ENCODE results near the gene KSR2. TPM values are rescaled to one million over a fixed set of nuclear protein-coding genes. Genes with fewer than 3 reads are reported as not detected.

The KSR2 gene
- total and polyA plus RNA-seq, 2 of the 13 experiments (the other 11 are each of a cell fraction or from before 2014, with no cell fraction given): 0.02 TPM; not detected in 1

- ChIA-PET POLR2A (no interaction called here), CTCF (ENCODE audit: low intra/inter-chr PET ratio, low total read pairs) (no interaction called here)
- Histone ChIP-seq H3K9ac (ENCODE audit: insufficient read depth, low read depth, low read length) (no peak overlapping the region), H3K79me2 (ENCODE audit: insufficient read depth, low read length) (no peaks in the 10 kb centered on the region), H3K4me2 (ENCODE audit: low read depth, low read length) (no peak overlapping the region), H3K27ac (ENCODE audit: extremely low read length, insufficient read depth, low read length) (no peak overlapping the region), H4K20me1 (ENCODE audit: insufficient read depth, low read length) (no peaks in the 10 kb centered on the region), H3K9me3 (ENCODE audit: low read length) (peaks cover 5% of the 10 kb centered on the region; the same call in 1 of the 2 replicates), H3K27me3 (ENCODE audit: control insufficient read depth in 1 of 2, insufficient read depth in 2 of 2, low read length in 2 of 2) (peaks cover 1 to 3% of the 10 kb centered on the region in 2 experiments; a peak in 3 of 5 replicates), H2AFZ (ENCODE audit: low read length) (no peak overlapping the region), H3K36me3 (replicated peaks in 1 of 2; ENCODE audit: control insufficient read depth in 1 of 2, insufficient read depth in 2 of 2, low read length in 2 of 2) (no peaks in the 10 kb centered on the region), H3K4me1 (ENCODE audit: insufficient read depth, low read length) (no peaks in the 10 kb centered on the region), H3K4me3 (replicated peaks in 1 of 3; ENCODE audit: insufficient read depth in 1 of 3, low read depth in 2 of 3, low read length in 3 of 3) (no peak overlapping the region)
- TF ChIP-seq, protein P1, sequence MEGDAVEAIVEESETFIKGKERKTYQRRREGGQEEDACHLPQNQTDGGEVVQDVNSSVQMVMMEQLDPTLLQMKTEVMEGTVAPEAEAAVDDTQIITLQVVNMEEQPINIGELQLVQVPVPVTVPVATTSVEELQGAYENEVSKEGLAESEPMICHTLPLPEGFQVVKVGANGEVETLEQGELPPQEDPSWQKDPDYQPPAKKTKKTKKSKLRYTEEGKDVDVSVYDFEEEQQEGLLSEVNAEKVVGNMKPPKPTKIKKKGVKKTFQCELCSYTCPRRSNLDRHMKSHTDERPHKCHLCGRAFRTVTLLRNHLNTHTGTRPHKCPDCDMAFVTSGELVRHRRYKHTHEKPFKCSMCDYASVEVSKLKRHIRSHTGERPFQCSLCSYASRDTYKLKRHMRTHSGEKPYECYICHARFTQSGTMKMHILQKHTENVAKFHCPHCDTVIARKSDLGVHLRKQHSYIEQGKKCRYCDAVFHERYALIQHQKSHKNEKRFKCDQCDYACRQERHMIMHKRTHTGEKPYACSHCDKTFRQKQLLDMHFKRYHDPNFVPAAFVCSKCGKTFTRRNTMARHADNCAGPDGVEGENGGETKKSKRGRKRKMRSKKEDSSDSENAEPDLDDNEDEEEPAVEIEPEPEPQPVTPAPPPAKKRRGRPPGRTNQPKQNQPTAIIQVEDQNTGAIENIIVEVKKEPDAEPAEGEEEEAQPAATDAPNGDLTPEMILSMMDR (CRISPR knock-in tag; IDR thresholded peaks at IDR 0.05): peak; percentile 59
- TF ChIP-seq XRCC5 (optimal IDR thresholded peaks at IDR 0.05; ENCODE audit: low read length) (peak; percentile 73), STAG1 (CRISPR knock-in tag; IDR thresholded peaks at IDR 0.05) (peak; percentile 44; the same call in 1 of the 2 replicates)
- TF ChIP-seq, protein P2, sequence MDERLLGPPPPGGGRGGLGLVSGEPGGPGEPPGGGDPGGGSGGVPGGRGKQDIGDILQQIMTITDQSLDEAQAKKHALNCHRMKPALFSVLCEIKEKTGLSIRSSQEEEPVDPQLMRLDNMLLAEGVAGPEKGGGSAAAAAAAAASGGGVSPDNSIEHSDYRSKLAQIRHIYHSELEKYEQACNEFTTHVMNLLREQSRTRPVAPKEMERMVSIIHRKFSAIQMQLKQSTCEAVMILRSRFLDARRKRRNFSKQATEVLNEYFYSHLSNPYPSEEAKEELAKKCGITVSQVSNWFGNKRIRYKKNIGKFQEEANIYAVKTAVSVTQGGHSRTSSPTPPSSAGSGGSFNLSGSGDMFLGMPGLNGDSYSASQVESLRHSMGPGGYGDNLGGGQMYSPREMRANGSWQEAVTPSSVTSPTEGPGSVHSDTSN (CRISPR knock-in tag; IDR thresholded peaks at IDR 0.05): no peak
- ATAC-seq (peak; percentile 86), FAIRE-seq (peak; percentile 63), DNase-seq (ENCODE audit: low spot score) (peak; percentile 9)
- WGBS (ENCODE audit: low lambda C conversion rate): 7% methylated on average over 5 of the region's 5 CpGs
- BruUV-seq (replicated peaks): no TSS peak
- in situ Hi-C loops (cut with HindIII; ENCODE audit: extremely low pct_ligation_motif_present, low pct_unique_long_range_greater_than_20kb) (no loop called here), intact Hi-C loops (cut with micrococcal nuclease; ENCODE audit: unreplicated experiment) (no loop called here)
These were observed 495.8 kb downstream of the KSR2 start for GRCh38 chr12:117472983-117473382.

GRCh38 chr12:117470804-117471203 is 498.0 kb downstream of the KSR2 start:
- in situ Hi-C loops (cut with HindIII; ENCODE audit: extremely low pct_ligation_motif_present, low pct_unique_long_range_greater_than_20kb) (no loop called here), intact Hi-C loops (cut with micrococcal nuclease; ENCODE audit: unreplicated experiment) (no loop called here)
- Histone ChIP-seq H4K20me1 (ENCODE audit: insufficient read depth, low read length) (no peaks in the 10 kb centered on the region), H3K4me3 (replicated peaks in 1 of 3; ENCODE audit: insufficient read depth in 1 of 3, low read depth in 2 of 3, low read length in 3 of 3) (no peak overlapping the region), H3K9me3 (ENCODE audit: low read length) (peaks cover 5% of the 10 kb centered on the region; the same call in 1 of the 2 replicates), H3K27me3 (ENCODE audit: control insufficient read depth in 1 of 2, insufficient read depth in 2 of 2, low read length in 2 of 2) (peaks cover 2 to 7% of the 10 kb centered on the region in 2 experiments; a peak in 4 of 5 replicates), H3K79me2 (ENCODE audit: insufficient read depth, low read length) (no peaks in the 10 kb centered on the region), H2AFZ (ENCODE audit: low read length) (no peak overlapping the region), H3K4me2 (ENCODE audit: low read depth, low read length) (no peak overlapping the region), H3K36me3 (replicated peaks in 1 of 2; ENCODE audit: control insufficient read depth in 1 of 2, insufficient read depth in 2 of 2, low read length in 2 of 2) (no peaks in the 10 kb centered on the region), H3K9ac (ENCODE audit: insufficient read depth, low read depth, low read length) (no peak overlapping the region), H3K27ac (ENCODE audit: extremely low read length, insufficient read depth, low read length) (no peak overlapping the region), H3K4me1 (ENCODE audit: insufficient read depth, low read length) (peaks cover 12% of the 10 kb centered on the region)
- ChIA-PET POLR2A (no interaction called here), CTCF (ENCODE audit: low intra/inter-chr PET ratio, low total read pairs) (no interaction called here)
- ATAC-seq (no peak), DNase-seq (ENCODE audit: low spot score) (no peak), FAIRE-seq (no peak)
- WGBS (ENCODE audit: low lambda C conversion rate): 7% methylated on average over 2 of the region's 2 CpGs
- BruUV-seq (replicated peaks): no TSS peak
- TF ChIP-seq CEBPB (IDR thresholded peaks at IDR 0.05; ENCODE audit: borderline replicate concordance, low read depth, low read length): no peak
- 0 out of 2 replicates have a peak, but pooled peaks have one; percentile 5 for TF ChIP-seq STAG1 (CRISPR knock-in tag; IDR thresholded peaks at IDR 0.05)

All from HepG2 (cell line).